Activated naive CD4-positive, alpha-beta T cell treated with anti-CD3 and anti-CD28 coated beads, Interleukin-2, amount 50 U/mL, for 72 hours (primary cell): ENCODE measurements around the gene LRRC9. TPM values are rescaled to one million over a fixed set of nuclear protein-coding genes. Genes with fewer than 3 reads are reported as not detected.
"Not testable (repeated sequence)": the region's sequence is repeated elsewhere in the genome, so short reads cannot be mapped to it uniquely, and the experiment has no call there.

Source experiments
- ATAC-seq, 2 donors: fragments of 150-1000 bp; cut with Tn5 transposase; 2 replicates each; pipeline ENCODE4 v1.10.0; 2021; ENCODE audit warnings: mild to moderate bottlenecking in 2 of 2, moderate library complexity in 2 of 2
- DNase-seq, 2 donors: peaks; one replicate each; pipeline ENCODE4 v3.0.0; 2021 to 2022; ENCODE audit warnings: low spot score in 2 of 2
- H3K27ac Mint-ChIP-seq, 2 donors: one replicate each; pipeline ENCODE4 v1.8.0; 2022; ENCODE audit warnings: mild to moderate bottlenecking in 2 of 2, mixed read lengths in 2 of 2
- H3K36me3 Mint-ChIP-seq, 2 donors: one replicate each; pipeline ENCODE4 v1.8.0; 2022; ENCODE audit warnings: mixed read lengths in 2 of 2
- H3K9me3 Mint-ChIP-seq, 2 donors: one replicate each; pipeline ENCODE4 v1.8.0; 2022; ENCODE audit warnings: mixed read lengths in 2 of 2
- total RNA-seq, 2 donors: library from RNA; stranded (reverse); gene quantifications; one replicate each; pipeline ENCODE4 v1.2.3, GENCODE V29; 2022

LRRC9 gene
- total RNA-seq, 2 donors from 2014 or later, result 0.05 TPM; not detected in 1

- peaks cover 0 to 3% of the 10 kb centered on the region in 2 donors for H3K9me3 Mint-ChIP-seq
- no peak for DNase-seq
- ATAC-seq, result no peak
- H3K36me3 Mint-ChIP-seq, result no peaks in the 10 kb centered on the region
- no peak overlapping the region for H3K27ac Mint-ChIP-seq
Observed at GRCh38 chr14:59931237-59931636, 11.3 kb downstream of the LRRC9 start.

- Mint-ChIP-seq H3K27ac (no peak overlapping the region), H3K36me3 (no peaks in the 10 kb centered on the region), H3K9me3 (no peaks in the 10 kb centered on the region)
- no peak for DNase-seq
- ATAC-seq, result no peak
Observed at GRCh38 chr14:59936145-59936544, 16.2 kb downstream of the LRRC9 start.

GRCh38 chr14:59939828-59940227 is 19.9 kb downstream of the LRRC9 start:
- no peak for DNase-seq
- peak in 1 of 2 donors; percentile 95 for ATAC-seq
- Mint-ChIP-seq H3K36me3 (peaks cover 0 to 4% of the 10 kb centered on the region in 2 donors), H3K27ac (no peak overlapping the region), H3K9me3 (no peaks in the 10 kb centered on the region)

- H3K36me3 Mint-ChIP-seq, H3K9me3 Mint-ChIP-seq, H3K27ac Mint-ChIP-seq, ATAC-seq, DNase-seq: not testable (repeated sequence)
Observed at GRCh38 chr14:59942296-59942862, 22.4 kb downstream of the LRRC9 start.

GRCh38 chr14:59944909-59945308 is 25.0 kb downstream of the LRRC9 start:
- no peak for DNase-seq
- no peak for ATAC-seq
- Mint-ChIP-seq H3K36me3 (peaks cover 0 to 4% of the 10 kb centered on the region in 2 donors), H3K27ac (no peak overlapping the region), H3K9me3 (peaks cover 3 to 5% of the 10 kb centered on the region in 2 donors)

GRCh38 chr14:59952141-59952540 is 32.2 kb downstream of the LRRC9 start:
- H3K36me3 Mint-ChIP-seq, result peaks cover 31 to 37% of the 10 kb centered on the region in 2 donors
- not testable (repeated sequence) for ATAC-seq, H3K27ac Mint-ChIP-seq, DNase-seq
- H3K9me3 Mint-ChIP-seq, result peaks cover 30 to 35% of the 10 kb centered on the region in 2 donors

GRCh38 chr14:59957890-59958289 is 37.9 kb downstream of the LRRC9 start:
- DNase-seq, H3K27ac Mint-ChIP-seq, ATAC-seq: not testable (repeated sequence)
- H3K9me3 Mint-ChIP-seq, result peaks cover 28 to 31% of the 10 kb centered on the region in 2 donors
- H3K36me3 Mint-ChIP-seq, result peaks cover 34 to 41% of the 10 kb centered on the region in 2 donors

- Mint-ChIP-seq H3K27ac (peak overlapping the region in 1 of 2 donors; percentile 22), H3K9me3 (peaks cover 18 to 23% of the 10 kb centered on the region in 2 donors), H3K36me3 (peaks cover 27 to 33% of the 10 kb centered on the region in 2 donors)
- DNase-seq (no peak), ATAC-seq (no peak)
Observed at GRCh38 chr14:59959668-59960067, 39.7 kb downstream of the LRRC9 start.

GRCh38 chr14:59961518-59962062 is 41.6 kb downstream of the LRRC9 start:
- ATAC-seq, result peak in 1 of 2 donors; percentile 59
- H3K9me3 Mint-ChIP-seq, result peaks cover 5 to 9% of the 10 kb centered on the region in 2 donors
- H3K27ac Mint-ChIP-seq, result no peak overlapping the region
- DNase-seq, result no peak
- peaks cover 13 to 14% of the 10 kb centered on the region in 2 donors for H3K36me3 Mint-ChIP-seq

- Mint-ChIP-seq H3K36me3 (no peaks in the 10 kb centered on the region), H3K9me3 (no peaks in the 10 kb centered on the region), H3K27ac (peak overlapping the region in 1 of 2 donors; percentile 98)
- DNase-seq (no peak), ATAC-seq (peak; percentile 28 to 41)
Observed at GRCh38 chr14:59964251-59965007, 44.5 kb downstream of the LRRC9 start.

GRCh38 chr14:59969319-59969718 is 49.4 kb downstream of the LRRC9 start:
- Mint-ChIP-seq H3K9me3 (peaks cover 0 to 6% of the 10 kb centered on the region in 2 donors), H3K36me3 (no peaks in the 10 kb centered on the region), H3K27ac (no peak overlapping the region)
- DNase-seq (no peak), ATAC-seq (no peak)

- ATAC-seq (no peak), DNase-seq (no peak)
- H3K9me3 Mint-ChIP-seq, result no peaks in the 10 kb centered on the region
- H3K27ac Mint-ChIP-seq, result no peak overlapping the region
- H3K36me3 Mint-ChIP-seq, result no peaks in the 10 kb centered on the region
Observed at GRCh38 chr14:59981564-59981963, 61.6 kb downstream of the LRRC9 start.

GRCh38 chr14:59983048-59983447 is 63.1 kb downstream of the LRRC9 start:
- ATAC-seq (no peak), DNase-seq (no peak)
- no peaks in the 10 kb centered on the region for H3K9me3 Mint-ChIP-seq
- no peaks in the 10 kb centered on the region for H3K36me3 Mint-ChIP-seq
- no peak overlapping the region for H3K27ac Mint-ChIP-seq

GRCh38 chr14:59986556-59987059 is 66.7 kb downstream of the LRRC9 start:
- Mint-ChIP-seq H3K36me3 (peaks cover 0 to 8% of the 10 kb centered on the region in 2 donors), H3K27ac (no peak overlapping the region), H3K9me3 (peaks cover 6 to 7% of the 10 kb centered on the region in 2 donors)
- DNase-seq (no peak), ATAC-seq (no peak)

- Mint-ChIP-seq H3K36me3 (peaks cover 0 to under 1% of the 10 kb centered on the region in 2 donors), H3K27ac (no peak overlapping the region), H3K9me3 (no peaks in the 10 kb centered on the region)
- ATAC-seq (no peak), DNase-seq (no peak)
Observed at GRCh38 chr14:59997449-59997848, 77.5 kb downstream of the LRRC9 start.

- no peak overlapping the region for H3K27ac Mint-ChIP-seq
- no peaks in the 10 kb centered on the region for H3K9me3 Mint-ChIP-seq
- DNase-seq (no peak), ATAC-seq (no peak)
- no peaks in the 10 kb centered on the region for H3K36me3 Mint-ChIP-seq
Observed at GRCh38 chr14:59997966-59998365, 78.0 kb downstream of the LRRC9 start.

- ATAC-seq (no peak), DNase-seq (no peak)
- H3K9me3 Mint-ChIP-seq, result no peaks in the 10 kb centered on the region
- H3K27ac Mint-ChIP-seq, result no peak overlapping the region
- H3K36me3 Mint-ChIP-seq, result no peaks in the 10 kb centered on the region
Observed at GRCh38 chr14:59998564-59998963, 78.6 kb downstream of the LRRC9 start.
